SK-N-DZ (cell line): ENCODE data around the gene ZBTB7C.

Experiments used
- DNase-seq: peaks from one replicate; pipeline ENCODE4 v3.0.0-alpha.2; 2015; ENCODE audit warnings: low spot score

ZBTB7C gene

GRCh38 chr18:48219037-48219809 lies 190.0 kb downstream of the ZBTB7C start:
- no peak for DNase-seq

GRCh38 chr18:48218285-48219022 lies 190.7 kb downstream of the ZBTB7C start:
- DNase-seq, result no peak

GRCh38 chr18:48217258-48218250 lies 191.6 kb downstream of the ZBTB7C start:
- DNase-seq, result no peak

- no peak for DNase-seq
Measured at GRCh38 chr18:48216639-48217257, 192.4 kb downstream of the ZBTB7C start.

- DNase-seq, result no peak
Measured at GRCh38 chr18:48215876-48216638, 193.1 kb downstream of the ZBTB7C start.

- no peak for DNase-seq
Measured at GRCh38 chr18:48213791-48214190, 195.4 kb downstream of the ZBTB7C start.

GRCh38 chr18:48208432-48209140 lies 200.6 kb downstream of the ZBTB7C start:
- no peak for DNase-seq

GRCh38 chr18:48207733-48208132 lies 201.4 kb downstream of the ZBTB7C start:
- DNase-seq, result no peak

GRCh38 chr18:48206887-48207286 lies 202.3 kb downstream of the ZBTB7C start:
- DNase-seq, result no peak

GRCh38 chr18:48203961-48204666 lies 205.1 kb downstream of the ZBTB7C start:
- DNase-seq, result no peak

GRCh38 chr18:48203288-48203945 lies 205.8 kb downstream of the ZBTB7C start:
- DNase-seq, result no peak

- no peak for DNase-seq
Measured at GRCh38 chr18:48202350-48203260, 206.6 kb downstream of the ZBTB7C start.

GRCh38 chr18:48202006-48202348 lies 207.2 kb downstream of the ZBTB7C start:
- DNase-seq, result no peak

- no peak for DNase-seq
Measured at GRCh38 chr18:48201337-48202005, 207.7 kb downstream of the ZBTB7C start.

GRCh38 chr18:48200631-48201336 lies 208.4 kb downstream of the ZBTB7C start:
- DNase-seq, result no peak

- DNase-seq, result no peak
Measured at GRCh38 chr18:48199399-48199798, 209.8 kb downstream of the ZBTB7C start.

GRCh38 chr18:48197819-48198218 lies 211.4 kb downstream of the ZBTB7C start:
- no peak for DNase-seq
